GM21528 (cell line): ENCODE data around the gene IGSF6.
"Not testable (repeated sequence)": the region's sequence is repeated elsewhere in the genome, so short reads cannot be mapped to it uniquely, and the experiment has no call there.

Experiments used
- ATAC-seq: cut with Tn5 transposase; IDR thresholded peaks from one replicate; pipeline ENCODE4 v1.9.1; 2021; ENCODE audit warnings: mild to moderate bottlenecking, moderate library complexity; ENCODE audit not compliant: unreplicated experiment, low FRiP score

The IGSF6 gene

GRCh38 chr16:21652453-21652852 is at the start of gene IGSF6:
TSS of gene IGSF6 (minus strand) at chr16:21652608. CDS start at chr16:21652598, 10 bp downstream.
- ATAC-seq: no peak

- ATAC-seq: no peak
These were observed 48.9 kb upstream of the IGSF6 start for GRCh38 chr16:21701271-21701670.

DNA sequence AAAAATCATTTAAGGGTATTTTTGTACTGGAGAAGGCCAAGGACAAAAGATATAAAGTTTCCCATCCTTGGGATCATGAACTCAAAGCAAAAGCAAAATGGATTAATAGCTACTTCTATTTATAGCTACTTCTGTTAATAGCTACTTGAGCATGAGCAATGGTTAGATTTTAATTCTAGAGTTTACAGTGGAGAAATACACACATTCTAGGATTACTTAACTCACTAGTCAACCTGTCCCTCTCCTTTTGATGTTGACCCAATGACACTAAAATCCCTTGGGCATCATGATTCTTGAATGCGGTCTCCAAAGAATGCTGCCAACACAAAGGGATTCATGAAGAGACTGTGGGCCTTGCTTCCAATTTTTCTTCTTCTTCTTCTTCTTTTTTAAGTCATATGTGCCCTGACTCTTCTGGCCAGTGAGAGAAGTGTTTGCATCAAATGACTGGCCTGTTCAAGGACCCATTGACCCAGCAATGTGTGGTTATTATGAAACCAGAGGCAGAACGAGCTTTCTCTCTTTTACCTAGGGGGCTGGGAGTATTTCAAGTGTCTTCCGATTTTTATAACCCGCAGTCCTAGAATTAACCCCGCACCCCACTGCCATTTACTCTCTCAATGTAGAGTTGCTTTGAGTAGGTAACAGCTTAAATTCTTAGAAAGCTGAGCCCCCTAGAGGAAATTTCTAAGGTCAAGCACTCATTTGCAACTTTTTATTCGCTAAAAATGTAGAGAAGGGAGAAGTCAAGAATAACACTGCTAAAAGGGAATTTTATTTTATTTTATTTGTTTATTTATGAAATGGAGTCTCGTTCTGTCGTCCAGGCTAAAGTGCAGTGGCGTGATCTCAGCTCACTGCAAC is 46.0 kb upstream of the IGSF6 start:
- ATAC-seq: no peak

- no peak for ATAC-seq
These were observed 44.6 kb upstream of the IGSF6 start for GRCh38 chr16:21697032-21697431.

DNA sequence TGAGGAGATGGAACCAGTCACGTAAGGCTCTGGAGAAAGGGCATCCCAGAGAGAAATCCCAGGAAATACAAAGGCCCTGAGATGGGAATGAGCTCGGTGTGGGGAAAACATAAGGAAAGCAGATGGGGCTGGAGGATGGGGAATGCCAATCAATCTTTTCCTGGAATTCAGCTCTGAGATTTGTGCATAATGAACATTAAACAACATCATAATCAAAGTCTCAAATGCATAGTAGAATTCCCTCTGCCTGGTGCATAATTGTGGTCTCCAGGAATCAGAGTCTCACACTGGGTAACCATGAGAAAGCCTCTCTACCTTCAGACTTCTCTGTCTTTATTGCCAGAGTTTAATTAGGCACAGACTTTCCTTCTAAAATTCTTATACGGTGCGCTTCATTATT is 42.2 kb upstream of the IGSF6 start:
- ATAC-seq: no peak

- not testable (repeated sequence) for ATAC-seq
These were observed 38.6 kb upstream of the IGSF6 start for GRCh38 chr16:21690967-21691366.

- ATAC-seq: no peak
These were observed 36.7 kb upstream of the IGSF6 start for GRCh38 chr16:21689107-21689506.

GRCh38 chr16:21685034-21685455 is 32.6 kb upstream of the IGSF6 start:
- ATAC-seq: no peak

GRCh38 chr16:21684199-21684598 is 31.8 kb upstream of the IGSF6 start:
- ATAC-seq: no peak

DNA sequence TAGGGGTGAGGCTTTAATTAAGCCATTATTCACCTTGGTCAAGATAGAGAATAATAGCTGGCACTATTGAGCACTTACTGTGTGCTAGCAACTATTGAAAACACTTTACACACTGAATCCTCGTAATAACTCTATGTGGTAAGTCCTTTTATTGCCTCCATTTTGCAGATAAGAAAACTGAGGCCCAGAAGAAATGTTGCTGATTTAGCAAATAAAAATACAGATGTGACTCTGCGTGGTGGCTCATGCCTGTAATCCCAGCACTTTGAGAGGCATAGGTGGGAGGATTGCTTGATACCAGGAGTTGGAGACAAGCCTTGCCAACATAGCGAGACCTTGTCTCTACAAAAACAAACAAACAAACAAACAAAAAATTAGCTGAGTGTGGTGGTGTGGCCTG is 30.8 kb upstream of the IGSF6 start:
- no peak for ATAC-seq

- ATAC-seq: not testable (repeated sequence)
These were observed 28.3 kb upstream of the IGSF6 start for GRCh38 chr16:21680714-21681113.

DNA sequence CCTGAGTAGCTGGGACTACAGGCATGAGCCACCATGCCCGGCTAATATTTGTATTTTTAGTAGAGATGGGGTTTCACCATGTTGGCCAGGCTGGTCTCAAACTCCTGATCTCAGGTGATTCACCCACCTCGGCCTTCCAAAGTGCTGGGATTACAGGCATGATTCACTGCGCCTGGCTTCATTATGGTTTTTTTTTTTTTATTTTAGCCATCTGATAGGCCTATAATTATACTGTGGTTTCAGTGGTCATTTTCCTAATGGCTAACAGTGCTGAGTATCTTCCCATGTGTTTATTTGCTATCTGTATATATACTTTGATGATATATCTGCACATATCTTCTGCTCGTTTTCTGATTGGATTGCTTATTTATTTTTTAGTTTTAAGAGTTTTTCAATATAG is 22.0 kb upstream of the IGSF6 start:
- not testable (repeated sequence) for ATAC-seq

GRCh38 chr16:21673469-21673868 is 21.1 kb upstream of the IGSF6 start:
- ATAC-seq: no peak

DNA sequence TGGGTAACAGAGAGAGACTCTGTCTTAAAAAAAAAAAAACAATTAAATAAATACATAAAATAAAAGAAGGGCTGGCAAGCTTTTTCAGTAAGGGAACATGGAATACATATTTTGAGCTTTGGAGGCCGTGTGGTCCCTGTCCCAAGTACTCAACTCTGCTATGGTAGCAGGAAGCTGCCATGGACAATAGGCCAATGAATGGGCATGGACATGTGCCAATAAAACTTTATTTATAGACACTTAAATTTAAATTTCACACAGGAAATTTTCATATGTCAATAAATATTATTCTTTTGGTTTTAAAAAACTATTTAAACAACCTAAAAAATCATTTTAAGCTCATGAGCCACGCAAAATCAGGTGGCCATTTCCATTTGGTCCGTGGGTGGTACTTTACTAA is 15.2 kb upstream of the IGSF6 start:
- no peak for ATAC-seq

DNA sequence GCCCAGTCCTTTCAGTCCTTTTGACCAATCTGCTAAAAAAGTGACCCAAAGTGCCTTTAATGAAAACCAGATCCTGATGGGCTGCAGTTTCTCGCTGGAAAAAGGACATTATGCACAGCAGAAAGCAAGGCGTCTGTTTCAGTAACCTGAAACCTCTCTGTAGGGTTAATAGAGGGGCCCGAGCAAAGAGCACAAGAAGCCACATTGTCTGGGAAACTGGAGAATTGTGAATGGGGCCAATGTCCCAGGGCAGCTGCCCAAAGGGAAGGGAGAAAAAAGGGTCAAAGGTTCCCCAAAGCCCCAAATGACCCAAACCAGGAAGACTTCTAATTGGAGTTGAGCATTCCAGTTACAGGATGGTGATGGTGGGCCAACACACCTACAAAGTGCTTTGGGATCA is 14.4 kb upstream of the IGSF6 start:
- no peak for ATAC-seq

GRCh38 chr16:21664801-21665492 is 12.5 kb upstream of the IGSF6 start:
- no peak for ATAC-seq

DNA sequence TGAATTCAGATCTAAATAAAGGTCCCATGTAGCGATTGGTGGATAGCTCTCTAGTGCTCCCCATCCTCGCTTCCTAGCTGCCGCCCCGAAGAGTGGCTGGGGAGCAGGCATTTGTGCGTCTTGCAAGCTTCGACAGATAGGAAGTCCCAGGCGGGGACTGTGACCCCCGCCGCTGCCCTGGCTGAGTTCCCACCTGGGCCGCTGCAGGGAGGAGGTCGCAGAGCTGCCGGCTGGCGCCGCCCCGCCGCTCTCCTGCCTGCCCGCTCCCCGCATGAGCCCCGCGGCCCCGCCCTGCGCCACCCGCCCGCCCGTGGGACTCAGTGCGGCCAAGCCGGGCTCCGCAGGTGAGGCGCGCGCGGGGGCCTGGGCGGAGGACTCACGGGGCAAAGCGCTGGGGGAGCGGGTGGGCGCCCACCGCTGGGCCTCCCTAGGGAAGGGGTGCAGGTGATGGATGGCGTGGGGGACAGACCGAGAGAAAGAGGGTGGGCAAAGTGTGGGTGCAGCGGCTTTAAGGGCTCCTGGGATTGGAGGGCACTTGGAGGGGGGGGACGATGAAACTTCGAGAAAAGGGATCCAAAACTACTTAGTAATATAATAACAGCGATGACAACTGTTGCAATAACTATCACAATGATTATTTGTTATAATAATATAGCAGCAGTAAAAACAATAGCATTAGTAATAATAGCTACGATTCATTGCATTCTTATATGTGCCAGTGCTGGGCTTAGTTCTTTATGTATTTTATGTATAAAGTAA is 11.7 kb upstream of the IGSF6 start, which contains the start of gene OTOA:
Gene OTOA, plus strand, starts transcription at position 80 of the 759 bp plus-strand sequence. CDS start 14,547 bp downstream, outside the sequence.
- no peak for ATAC-seq

DNA sequence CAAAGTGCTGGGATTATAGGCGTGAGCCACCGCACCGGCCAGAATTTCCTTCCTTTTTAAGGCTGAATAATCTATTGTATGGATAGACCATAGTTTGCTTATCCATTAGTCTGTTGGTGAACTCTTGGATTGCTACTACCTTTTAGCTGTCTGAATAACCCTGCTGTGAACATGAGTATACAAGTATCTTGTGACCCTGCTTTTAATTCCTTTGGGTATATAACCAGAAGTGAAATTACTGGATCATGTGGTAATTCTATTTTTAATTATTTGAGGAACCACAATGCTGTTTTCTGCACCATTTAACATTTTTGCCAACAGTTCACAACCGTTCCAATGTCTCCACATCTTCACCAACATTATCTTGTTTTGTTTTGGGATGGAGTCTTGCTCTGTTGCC is 6.7 kb upstream of the IGSF6 start:
- ATAC-seq: no peak

DNA sequence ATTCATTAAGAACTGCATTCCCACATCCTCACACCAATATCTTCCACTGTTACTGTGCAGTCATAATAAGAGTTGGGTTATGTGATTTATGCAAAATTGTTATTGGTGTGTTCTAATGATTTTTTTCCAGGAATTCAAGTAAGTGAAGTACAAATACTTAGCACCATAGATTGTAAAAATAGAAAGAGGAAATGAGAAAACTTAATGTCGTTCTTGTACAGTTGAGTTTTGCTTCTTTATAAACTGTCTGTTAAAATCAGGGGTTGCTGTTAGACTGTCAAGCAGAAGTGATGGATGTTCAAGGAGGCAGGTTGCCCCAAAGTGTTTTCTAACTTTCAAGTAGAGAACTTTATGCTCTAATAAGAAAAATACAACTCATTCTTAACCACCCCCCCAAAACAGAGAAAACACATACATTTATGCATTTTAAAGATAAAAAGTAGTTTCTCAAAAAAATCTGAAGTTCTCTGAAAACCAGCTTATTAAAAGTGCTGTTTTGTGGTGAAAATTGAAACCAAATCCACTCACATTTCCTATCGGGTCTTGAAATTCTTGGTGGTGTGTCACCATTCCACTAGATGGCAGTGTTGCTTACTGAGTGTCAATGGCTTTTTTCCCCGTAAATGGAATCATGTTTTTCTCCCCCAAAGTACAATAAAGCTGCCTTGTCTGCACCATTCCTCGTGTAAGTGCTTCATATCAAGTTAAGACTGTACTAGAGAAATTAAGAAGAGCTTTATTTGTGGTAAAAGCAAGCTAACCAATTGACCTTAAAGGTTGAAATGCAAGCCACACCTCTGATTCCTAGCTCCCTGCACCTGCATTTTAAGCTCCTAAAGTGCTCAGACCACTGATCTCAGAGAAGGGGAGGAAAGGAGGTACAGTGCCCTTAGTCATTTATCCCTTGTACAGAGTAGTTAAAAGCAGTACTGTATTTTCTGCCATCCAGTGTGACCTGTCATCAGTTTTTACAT is 4.7 kb upstream of the IGSF6 start:
- ATAC-seq: no peak

DNA sequence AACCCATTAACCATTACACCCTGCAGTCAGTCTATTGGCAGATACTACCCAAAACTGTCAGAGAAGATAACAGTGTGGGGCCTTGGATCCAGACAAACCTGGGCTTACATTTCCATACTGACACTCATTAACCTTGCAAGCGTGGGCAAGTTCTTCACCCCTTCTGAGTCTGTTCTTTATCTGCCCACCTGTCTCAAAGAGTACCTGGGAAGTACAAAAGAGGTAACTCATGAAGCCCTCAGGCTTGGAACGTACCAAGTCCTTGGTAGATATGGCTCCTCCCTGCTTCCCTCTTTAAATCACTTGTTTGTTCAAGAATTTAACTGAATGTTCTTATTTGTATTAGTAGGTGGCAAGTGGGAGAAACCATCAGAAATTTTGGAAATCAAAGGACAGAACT is 2.5 kb upstream of the IGSF6 start:
- no peak for ATAC-seq
